ENCODE measurements around the gene ADGRL2.

DNA sequence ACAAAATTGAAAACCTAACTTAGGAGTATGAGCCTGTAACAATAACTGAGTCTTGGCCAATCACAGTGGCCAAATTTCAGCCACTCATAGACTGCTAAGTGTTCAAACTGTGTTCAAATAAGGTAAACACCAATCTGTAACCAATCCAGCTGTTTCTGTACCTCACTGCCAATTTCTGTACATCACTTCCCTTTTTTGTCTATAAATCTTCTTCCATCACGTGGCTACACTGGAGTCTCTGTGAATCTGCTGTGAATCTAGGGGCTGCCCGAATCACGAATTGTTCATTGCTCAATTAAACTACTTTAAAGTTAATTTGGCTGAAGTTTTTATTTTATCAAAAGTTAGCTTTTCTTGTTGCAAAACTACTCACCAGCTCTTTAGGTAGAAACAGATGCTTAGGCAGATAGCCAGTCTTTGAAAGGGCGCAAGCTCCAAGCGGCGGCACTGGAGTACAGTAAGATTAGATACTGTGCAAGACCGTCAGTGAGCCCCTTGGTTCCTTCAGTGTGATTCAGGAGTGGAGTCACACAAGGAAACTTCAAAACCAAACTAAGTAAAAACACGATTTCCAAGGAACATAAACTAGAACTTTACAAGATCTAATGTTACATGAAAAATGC lies 43.2 kb upstream of the ADGRL2 start:
- TF ChIP-seq EZH2phosphoT487 (conservative IDR thresholded peaks at IDR 0.05; ENCODE audit: low read length): no peak
- TF ChIP-seq, protein P1, sequence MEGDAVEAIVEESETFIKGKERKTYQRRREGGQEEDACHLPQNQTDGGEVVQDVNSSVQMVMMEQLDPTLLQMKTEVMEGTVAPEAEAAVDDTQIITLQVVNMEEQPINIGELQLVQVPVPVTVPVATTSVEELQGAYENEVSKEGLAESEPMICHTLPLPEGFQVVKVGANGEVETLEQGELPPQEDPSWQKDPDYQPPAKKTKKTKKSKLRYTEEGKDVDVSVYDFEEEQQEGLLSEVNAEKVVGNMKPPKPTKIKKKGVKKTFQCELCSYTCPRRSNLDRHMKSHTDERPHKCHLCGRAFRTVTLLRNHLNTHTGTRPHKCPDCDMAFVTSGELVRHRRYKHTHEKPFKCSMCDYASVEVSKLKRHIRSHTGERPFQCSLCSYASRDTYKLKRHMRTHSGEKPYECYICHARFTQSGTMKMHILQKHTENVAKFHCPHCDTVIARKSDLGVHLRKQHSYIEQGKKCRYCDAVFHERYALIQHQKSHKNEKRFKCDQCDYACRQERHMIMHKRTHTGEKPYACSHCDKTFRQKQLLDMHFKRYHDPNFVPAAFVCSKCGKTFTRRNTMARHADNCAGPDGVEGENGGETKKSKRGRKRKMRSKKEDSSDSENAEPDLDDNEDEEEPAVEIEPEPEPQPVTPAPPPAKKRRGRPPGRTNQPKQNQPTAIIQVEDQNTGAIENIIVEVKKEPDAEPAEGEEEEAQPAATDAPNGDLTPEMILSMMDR (IDR thresholded peaks at IDR 0.05; ENCODE audit: insufficient read depth, low read length, poor library complexity, severe bottlenecking): no peak
